Hepatocyte (in vitro differentiated cells): ENCODE data around the gene TOR1AIP1. TPM values are rescaled to one million over a fixed set of nuclear protein-coding genes. Genes with fewer than 3 reads are reported as not detected.
A peak's percentile ranks its signal among the peaks of the same experiment; 100 is the strongest.

Source experiments
- DNase-seq: peaks from one replicate; pipeline ENCODE4 v3.0.0-alpha.2; 2016; ENCODE audit warnings: low spot score
- H2AFZ ChIP-seq: fragments of 200-600 bp; sonication (generic); 2 replicates; pipeline ENCODE4 v1.6.0; 2016; ENCODE audit warnings: antibody characterized with exemption, mild to moderate bottlenecking
- H3K27ac ChIP-seq: fragments of 200-600 bp; sonication (generic); 2 replicates; pipeline ENCODE4 v1.5.1; 2016; ENCODE audit warnings: mild to moderate bottlenecking
- H3K27me3 ChIP-seq: fragments of 200-600 bp; sonication (generic); 2 replicates; pipeline ENCODE4 v1.6.1; 2016
- H3K36me3 ChIP-seq: fragments of 200-600 bp; sonication (generic); replicated peaks from 2 replicates; pipeline ENCODE4 v1.5.1; 2016; ENCODE audit warnings: low read depth; ENCODE audit not compliant: insufficient read depth
- H3K4me1 ChIP-seq: fragments of 200-600 bp; sonication (generic); 2 replicates; pipeline ENCODE4 v1.5.1; 2016; ENCODE audit warnings: mild to moderate bottlenecking, moderate library complexity; ENCODE audit not compliant: insufficient read depth
- H3K4me2 ChIP-seq: fragments of 200-600 bp; sonication (generic); 2 replicates; pipeline ENCODE4 v1.6.0; 2016
- H3K4me3 ChIP-seq: fragments of 200-600 bp; sonication (generic); 2 replicates; pipeline ENCODE4 v1.5.1; 2016; ENCODE audit warnings: mild to moderate bottlenecking
- H3K79me2 ChIP-seq: fragments of 200-600 bp; sonication (generic); 2 replicates; pipeline ENCODE4 v1.6.0; 2017; ENCODE audit warnings: mild to moderate bottlenecking
- H3K9me2 ChIP-seq: fragments of 200-600 bp; sonication (generic); replicated peaks from 2 replicates; pipeline ENCODE4 v1.6.0; 2017; ENCODE audit warnings: mild to moderate bottlenecking; ENCODE audit not compliant: insufficient read depth
- H3K9me3 ChIP-seq: fragments of 200-600 bp; sonication (generic); 2 replicates; pipeline ENCODE4 v1.5.1; 2016; ENCODE audit warnings: low read depth, mild to moderate bottlenecking
- H4K20me1 ChIP-seq: fragments of 200-600 bp; sonication (generic); 2 replicates; pipeline ENCODE4 v1.6.0; 2016; ENCODE audit warnings: mild to moderate bottlenecking; ENCODE audit not compliant: insufficient read depth, poor library complexity, severe bottlenecking
- EZH2 ChIP-seq: fragments of 200-600 bp; sonication (generic); IDR thresholded peaks from 2 replicates; pipeline ENCODE4 v1.6.1; 2016; ENCODE audit warnings: antibody characterized with exemption, mild to moderate bottlenecking, borderline replicate concordance
- EZH2phosphoT487 ChIP-seq: fragments of 200-600 bp; sonication (generic); IDR thresholded peaks from one replicate; pipeline ENCODE4 v1.6.1; 2018; ENCODE audit warnings: antibody characterized with exemption, mild to moderate bottlenecking, low read depth, moderate library complexity; ENCODE audit not compliant: unreplicated experiment, severe bottlenecking
- WGBS: methylation state at CpG from one replicate; pipeline ENCODE4 v1.1.6; 2016; ENCODE audit warnings: low lambda C conversion rate; ENCODE audit errors: missing lambda C conversion rate; 5-methylcytosine and 5-hydroxymethylcytosine counted together
- polyA plus RNA-seq: library from polyadenylated mRNA; unstranded; fragments of >200 nt; fragmentation: Nextera tagmentation; extraction: Ambion mirVana; gene quantifications from 2 replicates; pipeline ENCODE4 v1.2.1, GENCODE V29; 2016
- total RNA-seq: library from RNA; depleted of rRNA; stranded (reverse); fragments of >200 nt; gene quantifications from 2 replicates; pipeline ENCODE4 v1.2.3, GENCODE V29; 2014
- TF ChIP-seq, protein P1 (sequence below): fragments of 200-600 bp; sonication (generic); IDR thresholded peaks from 2 replicates; pipeline ENCODE4 v1.5.1; 2016; ENCODE audit warnings: antibody characterized with exemption, mild to moderate bottlenecking; ENCODE audit not compliant: poor library complexity

Gene TOR1AIP1
- total and polyA plus RNA-seq, 2 experiments from 2014 or later: 18.8 to 36.1 TPM

DNA sequence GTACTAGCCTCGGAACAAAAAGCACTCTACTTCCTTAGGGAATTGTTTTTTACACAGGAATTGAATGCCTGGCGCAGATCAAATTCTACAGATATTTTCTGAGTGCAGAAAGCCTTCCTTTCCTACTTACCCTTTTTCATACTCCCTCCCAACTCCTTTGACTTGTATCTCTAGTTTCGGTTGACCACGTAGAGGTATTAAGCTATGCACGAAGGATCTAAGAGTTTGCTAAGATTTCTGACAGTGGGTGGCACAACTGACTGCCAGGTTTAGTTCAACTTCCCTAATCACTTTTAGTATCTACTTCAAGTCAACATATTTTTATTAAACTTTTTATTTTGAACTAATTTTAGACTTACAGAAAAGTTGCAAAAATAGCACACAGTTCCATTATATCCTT, 9.5 kb upstream of the TOR1AIP1 start:
- Histone ChIP-seq H3K27ac (peak overlapping the region; percentile 82), H3K9me3 (no peaks in the 10 kb centered on the region), H3K9me2 (no peaks in the 10 kb centered on the region), H3K79me2 (peaks cover 96% of the 10 kb centered on the region), H3K27me3 (no peaks in the 10 kb centered on the region), H3K4me2 (peak overlapping the region; percentile 81), H2AFZ (no peak overlapping the region), H3K36me3 (no peaks in the 10 kb centered on the region), H3K4me3 (no peak overlapping the region), H4K20me1 (peaks cover 60% of the 10 kb centered on the region), H3K4me1 (peaks cover 29% of the 10 kb centered on the region)
- 94% methylated on average over 5 of the region's 5 CpGs for WGBS
- TF ChIP-seq EZH2 (no peak), EZH2phosphoT487 (no peak)
- TF ChIP-seq, protein P1, sequence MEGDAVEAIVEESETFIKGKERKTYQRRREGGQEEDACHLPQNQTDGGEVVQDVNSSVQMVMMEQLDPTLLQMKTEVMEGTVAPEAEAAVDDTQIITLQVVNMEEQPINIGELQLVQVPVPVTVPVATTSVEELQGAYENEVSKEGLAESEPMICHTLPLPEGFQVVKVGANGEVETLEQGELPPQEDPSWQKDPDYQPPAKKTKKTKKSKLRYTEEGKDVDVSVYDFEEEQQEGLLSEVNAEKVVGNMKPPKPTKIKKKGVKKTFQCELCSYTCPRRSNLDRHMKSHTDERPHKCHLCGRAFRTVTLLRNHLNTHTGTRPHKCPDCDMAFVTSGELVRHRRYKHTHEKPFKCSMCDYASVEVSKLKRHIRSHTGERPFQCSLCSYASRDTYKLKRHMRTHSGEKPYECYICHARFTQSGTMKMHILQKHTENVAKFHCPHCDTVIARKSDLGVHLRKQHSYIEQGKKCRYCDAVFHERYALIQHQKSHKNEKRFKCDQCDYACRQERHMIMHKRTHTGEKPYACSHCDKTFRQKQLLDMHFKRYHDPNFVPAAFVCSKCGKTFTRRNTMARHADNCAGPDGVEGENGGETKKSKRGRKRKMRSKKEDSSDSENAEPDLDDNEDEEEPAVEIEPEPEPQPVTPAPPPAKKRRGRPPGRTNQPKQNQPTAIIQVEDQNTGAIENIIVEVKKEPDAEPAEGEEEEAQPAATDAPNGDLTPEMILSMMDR: no peak
- no peak for DNase-seq

DNA sequence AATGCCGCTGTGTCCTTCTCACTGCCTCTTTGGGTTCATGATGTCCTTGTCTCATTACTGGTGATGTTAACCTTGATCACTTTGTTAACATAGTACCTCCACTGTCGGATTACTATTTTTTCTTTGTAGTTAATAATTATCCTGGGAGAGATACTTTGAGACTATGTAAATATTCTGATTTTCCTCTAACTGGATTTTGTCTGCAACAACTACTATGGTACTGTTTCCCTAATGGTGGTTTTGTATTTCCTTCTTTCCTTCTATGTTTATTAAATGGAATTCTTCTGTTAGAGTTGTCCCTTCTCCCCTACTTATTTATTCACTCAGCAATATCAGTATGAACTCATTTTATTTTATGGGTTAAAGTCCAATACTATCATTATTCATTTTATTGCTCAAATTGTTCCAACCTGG, 8.6 kb upstream of the TOR1AIP1 start:
- TF ChIP-seq EZH2phosphoT487: no peak
- TF ChIP-seq EZH2: no peak
- TF ChIP-seq, protein P1: no peak
- peak overlapping the region; percentile 81 for H3K4me2 ChIP-seq
- no peaks in the 10 kb centered on the region for H3K9me2 ChIP-seq
- WGBS: 57% methylated on average over 2 of the region's 2 CpGs
- no peak for DNase-seq
- H3K27ac ChIP-seq: peak overlapping the region; percentile 82
- H4K20me1 ChIP-seq: peaks cover 55% of the 10 kb centered on the region
- H3K9me3 ChIP-seq: no peaks in the 10 kb centered on the region
- H3K4me3 ChIP-seq: no peak overlapping the region
- H3K4me1 ChIP-seq: peaks cover 29% of the 10 kb centered on the region
- no peaks in the 10 kb centered on the region for H3K36me3 ChIP-seq
- no peaks in the 10 kb centered on the region for H3K27me3 ChIP-seq
- peaks cover 87% of the 10 kb centered on the region for H3K79me2 ChIP-seq
- H2AFZ ChIP-seq: no peak overlapping the region

DNA sequence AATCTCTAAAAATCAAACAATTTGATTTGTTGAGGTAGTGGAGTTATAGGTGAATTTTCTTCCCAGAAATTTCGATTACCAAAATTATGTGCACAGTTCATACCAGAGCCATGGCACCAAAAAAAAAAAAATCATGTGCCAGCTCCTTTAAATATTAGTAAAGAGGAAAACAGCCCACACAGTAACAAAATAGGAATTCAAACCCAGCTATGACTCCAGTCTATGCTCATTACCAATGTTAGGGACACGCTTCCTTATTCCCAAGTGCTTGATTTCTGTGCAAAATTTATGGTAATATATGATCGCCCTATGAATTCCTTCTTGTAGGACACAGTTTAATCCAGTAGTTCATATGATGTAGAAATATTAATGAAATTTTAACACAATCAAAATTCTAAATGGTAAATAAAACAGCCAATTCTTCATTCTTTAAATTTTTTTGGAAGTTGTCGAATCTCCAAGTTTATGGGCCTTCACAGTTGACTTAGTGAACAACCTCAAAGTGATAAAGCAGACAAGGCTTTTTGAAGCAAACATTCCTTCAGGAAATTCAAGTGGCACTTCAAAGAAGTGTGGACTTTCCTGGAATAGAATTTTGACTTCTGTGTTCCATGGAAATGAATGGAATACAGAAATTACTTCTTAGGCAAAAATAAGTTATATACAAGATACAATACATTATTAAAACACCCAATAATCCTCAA, 6.3 kb upstream of the TOR1AIP1 start:
- H3K9me3 ChIP-seq: no peaks in the 10 kb centered on the region
- no peaks in the 10 kb centered on the region for H3K9me2 ChIP-seq
- DNase-seq: no peak
- peaks cover 34% of the 10 kb centered on the region for H3K4me1 ChIP-seq
- peak overlapping the region; percentile 81 for H3K4me2 ChIP-seq
- H3K36me3 ChIP-seq: no peaks in the 10 kb centered on the region
- WGBS: 70% methylated on average over 4 of the region's 4 CpGs
- H2AFZ ChIP-seq: no peak overlapping the region
- peak overlapping the region; percentile 0 for H3K4me3 ChIP-seq
- peaks cover 38% of the 10 kb centered on the region for H4K20me1 ChIP-seq
- peak overlapping the region; percentile 82 for H3K27ac ChIP-seq
- H3K27me3 ChIP-seq: no peaks in the 10 kb centered on the region
- TF ChIP-seq, protein P1: no peak
- no peak for TF ChIP-seq EZH2
- TF ChIP-seq EZH2phosphoT487: no peak
- H3K79me2 ChIP-seq: peaks cover 80% of the 10 kb centered on the region
